DMS114 treated with DMSO at 0.1 percent for 48 hours (cell line): ENCODE measurements around the gene TUBGCP3.

ENCODE experiments used
- DNase-seq: peaks from one replicate; lab custom pipeline; 2025; ENCODE audit not compliant: unreplicated experiment; lab: John Stamatoyannopoulos, UW

Gene TUBGCP3

GRCh38 chr13:112616586-112617362, 28.8 kb upstream of the TUBGCP3 start:
- no peak for DNase-seq

GRCh38 chr13:112615391-112615790, 27.4 kb upstream of the TUBGCP3 start:
- no peak for DNase-seq

- no peak for DNase-seq
Observed at GRCh38 chr13:112614835-112615234, 26.9 kb upstream of the TUBGCP3 start.

- no peak for DNase-seq
Observed at GRCh38 chr13:112608212-112608611, 20.3 kb upstream of the TUBGCP3 start.

- peak; percentile 53 for DNase-seq
Observed at GRCh38 chr13:112606109-112607001, 18.4 kb upstream of the TUBGCP3 start.

GRCh38 chr13:112605531-112605990, 17.6 kb upstream of the TUBGCP3 start:
- no peak for DNase-seq

- DNase-seq: no peak
Observed at GRCh38 chr13:112603641-112604225, 15.8 kb upstream of the TUBGCP3 start.

- no peak for DNase-seq
Observed at GRCh38 chr13:112602189-112602588, 14.2 kb upstream of the TUBGCP3 start.

- DNase-seq: no peak
Observed at GRCh38 chr13:112601371-112601770, 13.4 kb upstream of the TUBGCP3 start.

GRCh38 chr13:112596235-112596634, 8.3 kb upstream of the TUBGCP3 start:
- no peak for DNase-seq

GRCh38 chr13:112592647-112593046, 4.7 kb upstream of the TUBGCP3 start:
- DNase-seq: no peak

- no peak for DNase-seq
Observed at GRCh38 chr13:112592181-112592580, 4.2 kb upstream of the TUBGCP3 start.

GRCh38 chr13:112588490-112589297, 741 bp upstream of the TUBGCP3 start:
- DNase-seq: no peak

GRCh38 chr13:112587212-112587763, 665 bp downstream of the TUBGCP3 start:
- no peak for DNase-seq

- DNase-seq: no peak
Observed at GRCh38 chr13:112586334-112586960, 1.5 kb downstream of the TUBGCP3 start.

- DNase-seq: no peak
Observed at GRCh38 chr13:112583592-112584277, 4.2 kb downstream of the TUBGCP3 start.

GRCh38 chr13:112582263-112582662, 5.7 kb downstream of the TUBGCP3 start:
- DNase-seq: no peak

GRCh38 chr13:112580912-112581311, 7.0 kb downstream of the TUBGCP3 start:
- DNase-seq: no peak

- DNase-seq: no peak
Observed at GRCh38 chr13:112580211-112580610, 7.7 kb downstream of the TUBGCP3 start.
